Hepatic stellate cell (primary cell): ENCODE data around the gene TRAPPC8.
"Not testable (repeated sequence)": the region's sequence is repeated elsewhere in the genome, so short reads cannot be mapped to it uniquely, and the experiment has no call there.

Source experiments
- DNase-seq: peaks from one replicate; pipeline ENCODE4 v3.0.0; 2011; ENCODE audit warnings: low spot score

TRAPPC8 gene, protein sequence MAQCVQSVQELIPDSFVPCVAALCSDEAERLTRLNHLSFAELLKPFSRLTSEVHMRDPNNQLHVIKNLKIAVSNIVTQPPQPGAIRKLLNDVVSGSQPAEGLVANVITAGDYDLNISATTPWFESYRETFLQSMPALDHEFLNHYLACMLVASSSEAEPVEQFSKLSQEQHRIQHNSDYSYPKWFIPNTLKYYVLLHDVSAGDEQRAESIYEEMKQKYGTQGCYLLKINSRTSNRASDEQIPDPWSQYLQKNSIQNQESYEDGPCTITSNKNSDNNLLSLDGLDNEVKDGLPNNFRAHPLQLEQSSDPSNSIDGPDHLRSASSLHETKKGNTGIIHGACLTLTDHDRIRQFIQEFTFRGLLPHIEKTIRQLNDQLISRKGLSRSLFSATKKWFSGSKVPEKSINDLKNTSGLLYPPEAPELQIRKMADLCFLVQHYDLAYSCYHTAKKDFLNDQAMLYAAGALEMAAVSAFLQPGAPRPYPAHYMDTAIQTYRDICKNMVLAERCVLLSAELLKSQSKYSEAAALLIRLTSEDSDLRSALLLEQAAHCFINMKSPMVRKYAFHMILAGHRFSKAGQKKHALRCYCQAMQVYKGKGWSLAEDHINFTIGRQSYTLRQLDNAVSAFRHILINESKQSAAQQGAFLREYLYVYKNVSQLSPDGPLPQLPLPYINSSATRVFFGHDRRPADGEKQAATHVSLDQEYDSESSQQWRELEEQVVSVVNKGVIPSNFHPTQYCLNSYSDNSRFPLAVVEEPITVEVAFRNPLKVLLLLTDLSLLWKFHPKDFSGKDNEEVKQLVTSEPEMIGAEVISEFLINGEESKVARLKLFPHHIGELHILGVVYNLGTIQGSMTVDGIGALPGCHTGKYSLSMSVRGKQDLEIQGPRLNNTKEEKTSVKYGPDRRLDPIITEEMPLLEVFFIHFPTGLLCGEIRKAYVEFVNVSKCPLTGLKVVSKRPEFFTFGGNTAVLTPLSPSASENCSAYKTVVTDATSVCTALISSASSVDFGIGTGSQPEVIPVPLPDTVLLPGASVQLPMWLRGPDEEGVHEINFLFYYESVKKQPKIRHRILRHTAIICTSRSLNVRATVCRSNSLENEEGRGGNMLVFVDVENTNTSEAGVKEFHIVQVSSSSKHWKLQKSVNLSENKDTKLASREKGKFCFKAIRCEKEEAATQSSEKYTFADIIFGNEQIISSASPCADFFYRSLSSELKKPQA (N-terminal part only)

DNA sequence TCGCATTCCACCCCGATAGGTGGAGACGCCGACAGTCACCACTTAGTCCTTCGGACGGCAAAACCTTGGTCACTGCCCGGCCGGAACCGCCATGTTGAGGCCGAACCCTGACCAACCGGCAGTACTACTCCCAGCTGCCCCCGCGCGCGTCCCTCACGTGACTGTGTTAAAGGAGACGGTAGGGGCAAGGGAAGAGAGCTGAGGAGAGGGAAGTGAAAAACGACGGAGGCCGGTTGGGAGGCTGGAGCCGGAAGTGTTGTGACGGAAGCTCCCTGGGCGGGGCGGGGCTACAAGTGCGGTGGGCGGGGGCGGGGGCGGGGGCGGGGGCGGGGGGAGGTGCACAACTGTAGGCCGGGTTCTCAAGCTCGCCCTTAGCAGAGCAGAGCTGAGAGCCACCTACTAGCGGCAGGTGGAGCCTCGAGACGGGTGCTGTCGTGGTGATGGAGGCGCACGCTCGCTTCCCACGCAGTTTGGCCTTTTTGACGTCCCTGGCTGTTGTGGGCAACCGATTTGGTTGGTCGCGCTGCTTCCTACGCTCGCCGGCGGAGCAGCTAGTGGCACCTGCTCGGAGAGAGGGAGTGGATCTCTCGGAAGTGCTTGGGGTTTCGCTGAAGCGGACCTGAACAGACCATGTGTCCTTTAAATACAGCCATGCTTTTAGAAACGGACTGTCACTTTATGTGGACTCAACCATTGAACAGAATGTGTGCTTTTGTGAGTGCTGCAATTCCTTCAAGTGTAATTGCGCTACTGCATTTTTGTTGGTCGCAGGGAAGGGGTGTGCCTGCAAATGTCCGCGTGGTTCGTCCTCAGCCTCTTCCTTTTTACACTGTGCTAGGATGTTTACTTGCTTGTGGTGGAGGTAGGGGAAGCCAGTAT, at the start of gene TRAPPC8:
TSS of gene TRAPPC8 (minus strand) at position 130 of the 879 bp plus-strand sequence. CDS start 364 bp downstream, outside the sequence.
- DNase-seq, result peak; percentile 97

DNA sequence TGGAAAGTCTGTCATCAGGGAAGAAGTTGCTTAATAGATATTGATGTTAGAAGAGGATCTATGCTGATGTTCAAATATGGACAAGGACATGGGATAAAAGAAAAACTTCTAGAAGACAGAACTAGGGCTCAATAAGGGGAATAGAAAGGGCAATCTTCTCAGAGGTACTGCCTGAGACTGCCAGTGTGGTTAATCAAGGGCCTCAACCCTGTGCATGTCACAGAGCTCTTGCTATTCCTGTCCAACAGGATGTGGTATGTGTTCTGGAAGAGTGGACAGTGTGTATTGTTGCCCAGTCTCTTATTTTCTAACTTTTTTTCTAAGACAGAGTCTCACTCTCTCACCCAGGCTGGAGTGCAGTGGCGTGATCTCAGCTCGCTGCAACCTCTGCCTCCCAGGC, 47.9 kb upstream of the TRAPPC8 start:
- no peak for DNase-seq

DNA sequence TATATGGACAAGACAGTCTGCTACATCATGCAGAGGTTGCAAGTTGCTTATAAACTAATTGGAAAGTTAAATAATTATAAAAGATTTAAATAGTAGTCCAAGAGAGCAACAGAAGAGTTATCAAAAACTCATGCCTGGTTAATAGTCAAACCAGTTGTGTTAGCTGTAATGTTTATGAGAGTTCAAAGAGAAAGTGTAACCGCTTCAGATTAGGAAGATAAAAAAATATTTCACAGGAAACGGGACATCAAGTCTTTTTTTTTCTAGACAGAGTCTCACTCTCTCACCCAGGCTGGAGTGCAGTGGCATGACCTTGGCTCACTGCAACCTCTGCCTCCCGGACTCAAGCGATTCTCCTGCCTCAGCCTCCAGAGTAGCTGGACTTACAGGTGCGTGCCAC, 41.0 kb upstream of the TRAPPC8 start:
- no peak for DNase-seq

DNA sequence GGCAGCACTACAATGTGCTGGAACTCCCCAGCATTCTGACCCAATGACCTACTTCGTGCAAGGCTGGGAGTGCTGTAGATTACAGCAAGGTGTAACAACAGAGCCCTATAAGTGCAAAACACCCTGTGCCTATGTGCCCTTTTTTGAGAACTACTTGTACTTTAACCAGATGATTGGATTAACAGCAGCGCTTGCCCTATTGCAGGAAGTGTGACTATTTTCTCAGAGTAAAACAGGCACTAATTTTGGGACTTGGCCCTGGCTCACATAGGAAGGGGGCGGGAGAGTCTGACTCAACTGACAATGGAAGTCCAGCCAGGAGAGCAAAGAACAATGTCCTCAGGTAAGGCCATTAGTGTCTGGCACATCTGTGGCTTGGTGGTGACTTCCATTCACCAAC, 40.1 kb upstream of the TRAPPC8 start:
- DNase-seq, result no peak

DNA sequence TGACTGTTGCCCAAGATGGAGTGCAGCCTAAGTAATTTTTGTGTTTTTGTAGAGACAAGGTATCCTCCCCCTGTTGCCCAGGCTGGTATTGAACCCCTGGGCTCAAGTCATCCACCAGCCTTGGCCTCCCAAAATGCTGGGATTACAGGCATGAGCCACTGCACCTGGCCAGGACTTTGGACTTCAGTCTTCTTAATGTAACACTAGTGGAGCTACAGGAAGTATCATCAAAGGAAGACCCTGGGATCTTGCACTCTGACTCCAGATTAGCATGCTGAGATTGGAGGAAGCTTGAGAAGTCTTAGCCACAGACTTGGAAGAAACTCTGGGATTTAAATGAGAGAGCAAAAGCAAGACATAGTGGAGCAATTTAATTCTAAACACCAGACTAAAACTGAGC, 37.9 kb upstream of the TRAPPC8 start:
- no peak for DNase-seq

DNA sequence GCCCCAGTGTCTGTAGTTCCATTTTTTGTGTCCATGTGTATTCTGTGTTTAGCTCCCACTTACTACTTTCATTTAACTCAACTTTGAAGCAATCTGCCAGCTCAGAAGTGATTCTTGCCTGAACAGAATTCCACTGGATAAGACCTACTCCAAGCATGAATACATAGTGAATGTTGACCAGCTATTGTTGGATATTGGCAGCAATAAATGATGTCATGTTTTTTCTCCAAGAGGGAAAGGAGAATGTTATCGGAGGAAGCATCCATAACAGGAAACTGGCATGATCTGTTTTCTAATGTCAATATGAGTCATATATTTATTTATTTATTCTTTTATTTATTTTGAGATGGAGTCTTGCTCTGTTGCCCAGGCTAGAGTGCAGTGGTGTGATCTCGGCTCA, 36.8 kb upstream of the TRAPPC8 start:
- no peak for DNase-seq

DNA sequence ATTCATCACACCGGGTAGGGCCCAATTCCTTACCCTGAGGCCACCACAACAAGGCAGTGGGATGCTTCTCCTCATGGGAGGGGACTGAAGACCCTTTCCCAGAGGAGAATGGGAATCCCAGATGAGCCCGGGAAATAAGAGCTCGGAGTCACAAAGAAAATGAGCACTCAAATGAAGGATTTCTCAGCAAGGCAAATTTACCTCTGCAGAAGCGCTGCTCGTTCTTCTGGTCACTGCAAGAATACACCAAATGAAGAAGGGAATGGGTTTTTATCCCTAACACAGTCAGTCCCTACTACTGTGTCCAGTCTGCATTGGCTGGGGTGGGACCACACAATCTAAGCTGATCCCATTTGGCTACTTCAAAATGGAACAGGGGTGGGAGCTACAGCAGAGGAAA, 35.7 kb upstream of the TRAPPC8 start:
- no peak for DNase-seq

DNA sequence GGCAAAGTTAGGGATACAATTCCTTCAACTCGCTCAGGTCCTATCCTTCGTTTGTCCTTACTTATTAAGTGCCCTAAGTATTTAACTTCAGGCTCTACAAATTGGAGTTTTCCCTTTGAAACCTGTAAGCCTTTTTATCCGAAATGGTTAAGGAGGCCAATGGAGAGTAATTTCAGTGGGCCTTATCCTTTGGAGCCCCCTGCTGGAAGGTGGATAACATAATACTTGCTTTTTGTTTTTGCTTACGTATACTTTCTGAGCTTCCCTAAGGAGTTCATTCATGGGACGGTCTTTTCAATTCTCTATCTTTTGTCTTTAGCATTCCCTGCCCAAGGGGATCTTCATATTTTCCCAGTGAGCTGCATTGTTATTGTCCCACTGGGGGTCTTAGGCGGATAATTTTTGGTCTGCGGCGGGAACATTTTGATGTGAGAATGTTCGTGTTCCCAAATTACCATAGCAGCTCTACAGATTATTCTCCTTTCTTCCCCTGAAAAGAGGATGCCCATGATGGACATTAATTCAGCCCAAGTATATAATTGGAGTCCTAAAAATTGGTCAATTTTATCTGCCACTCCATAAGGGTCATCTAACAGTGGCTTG, 34.4 kb upstream of the TRAPPC8 start:
- peak; percentile 27 for DNase-seq

DNA sequence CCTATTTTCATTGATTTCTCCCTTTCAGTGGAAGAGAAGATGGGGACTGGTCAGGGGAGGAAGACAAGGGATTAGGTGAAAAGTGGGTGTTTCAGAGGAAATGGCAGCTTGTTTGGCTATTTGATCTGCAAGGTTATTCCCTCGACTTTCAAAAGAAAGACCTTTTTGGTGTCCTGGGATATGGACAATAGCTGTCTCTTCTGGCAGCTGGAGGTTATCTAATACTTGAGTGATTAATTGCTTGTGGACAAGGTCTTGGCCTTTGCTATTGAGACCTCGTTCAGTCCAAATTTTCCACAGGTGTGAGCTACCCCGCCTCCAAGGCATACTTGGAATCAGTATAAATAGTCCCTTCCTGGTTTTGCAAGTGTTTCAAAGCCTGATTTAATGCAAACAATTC, 33.3 kb upstream of the TRAPPC8 start:
- no peak for DNase-seq

DNA sequence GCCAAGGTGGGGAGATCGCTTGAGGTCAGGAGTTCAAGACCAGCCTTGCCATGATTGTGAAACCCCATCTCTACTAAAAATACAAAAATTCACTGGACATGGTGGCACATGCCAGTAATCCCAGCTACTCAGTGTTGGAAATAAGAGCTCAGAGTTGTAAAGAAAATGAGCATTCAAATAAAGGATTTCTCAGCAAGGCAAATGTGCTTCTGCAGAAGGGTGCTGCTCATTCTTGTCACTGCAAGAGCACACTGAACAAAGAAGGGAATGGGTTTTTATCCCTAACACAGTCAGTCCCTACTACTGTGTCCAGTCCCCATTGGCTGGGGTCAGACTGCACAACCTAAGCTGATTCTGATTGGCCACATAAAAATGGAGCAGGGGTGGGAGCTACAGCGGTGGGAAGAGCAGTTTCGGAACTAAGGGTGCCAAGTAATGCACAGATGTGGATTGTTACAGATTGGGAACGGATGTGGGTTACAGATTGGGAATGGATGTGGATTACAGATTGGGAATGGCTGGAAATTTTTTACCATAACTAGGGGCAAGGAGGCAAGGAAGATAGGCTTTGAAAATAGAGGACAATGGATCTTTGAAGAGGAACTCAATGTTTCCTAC, 31.1 kb upstream of the TRAPPC8 start:
- no peak for DNase-seq

DNA sequence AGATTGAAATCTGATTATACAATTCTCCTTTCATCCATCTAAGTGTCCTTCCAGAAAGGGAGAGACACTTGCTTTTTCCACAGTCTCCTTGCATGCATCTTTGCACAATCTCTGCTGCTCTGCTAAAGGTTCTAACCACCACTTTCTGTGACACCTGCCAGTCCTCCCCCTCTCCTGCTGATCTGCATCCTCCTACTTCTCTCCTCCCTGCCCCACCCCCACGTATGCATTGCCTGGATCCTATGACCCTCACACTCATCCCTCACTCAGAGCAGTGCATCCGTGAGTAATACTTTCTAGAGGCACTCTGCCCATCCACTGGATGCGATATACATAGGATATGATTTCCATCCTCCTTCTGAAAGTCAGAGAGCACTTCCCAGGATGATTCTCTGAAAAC, 27.7 kb upstream of the TRAPPC8 start:
- no peak for DNase-seq

DNA sequence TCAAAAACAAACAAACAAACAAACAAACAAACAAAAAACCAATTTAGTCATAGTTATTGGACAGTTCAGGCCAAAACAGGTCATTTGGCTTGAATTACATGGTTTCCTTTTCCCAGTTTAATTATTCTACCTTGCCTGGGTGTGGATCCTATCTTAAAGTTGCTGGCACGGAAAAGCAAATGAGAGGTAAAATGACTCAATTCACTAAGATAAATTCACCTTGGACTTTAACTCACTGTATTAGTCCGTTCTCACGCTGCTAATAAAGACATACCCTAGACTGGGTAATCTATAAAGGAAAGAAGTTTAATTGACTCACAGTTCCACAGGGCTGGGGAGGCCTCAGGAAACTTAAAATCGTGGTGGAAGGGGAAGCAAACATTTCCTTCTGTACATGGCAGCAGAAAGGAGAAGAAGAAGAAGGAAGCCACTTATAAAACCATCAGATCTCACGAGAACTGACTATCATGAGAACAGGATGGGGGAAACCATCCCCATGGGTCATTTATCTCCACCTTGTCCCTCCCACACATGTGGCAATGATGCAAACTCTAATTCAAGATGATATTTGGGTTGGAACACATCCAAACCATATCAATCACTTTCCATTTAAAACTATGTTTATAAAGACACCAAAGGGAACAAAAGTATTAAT, 22.5 kb upstream of the TRAPPC8 start:
- DNase-seq, result no peak

DNA sequence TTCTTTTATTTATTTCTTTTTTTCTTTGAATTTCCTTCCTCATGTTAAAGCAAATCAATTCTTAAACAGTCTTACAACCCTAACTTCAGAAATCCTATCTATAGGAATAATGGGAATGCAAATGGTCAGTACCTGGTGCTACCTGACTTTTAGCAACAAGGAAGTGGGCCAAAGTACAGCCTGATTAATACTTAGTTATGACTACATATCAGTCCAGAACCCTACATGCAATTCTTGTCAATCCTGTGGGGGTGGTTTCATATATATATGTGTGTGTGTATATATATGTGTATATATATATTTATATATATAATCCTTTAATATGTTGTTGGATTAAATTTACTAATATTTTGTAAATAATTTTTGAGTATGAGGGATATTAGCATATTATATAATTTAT, 14.8 kb upstream of the TRAPPC8 start:
- DNase-seq, result no peak

DNA sequence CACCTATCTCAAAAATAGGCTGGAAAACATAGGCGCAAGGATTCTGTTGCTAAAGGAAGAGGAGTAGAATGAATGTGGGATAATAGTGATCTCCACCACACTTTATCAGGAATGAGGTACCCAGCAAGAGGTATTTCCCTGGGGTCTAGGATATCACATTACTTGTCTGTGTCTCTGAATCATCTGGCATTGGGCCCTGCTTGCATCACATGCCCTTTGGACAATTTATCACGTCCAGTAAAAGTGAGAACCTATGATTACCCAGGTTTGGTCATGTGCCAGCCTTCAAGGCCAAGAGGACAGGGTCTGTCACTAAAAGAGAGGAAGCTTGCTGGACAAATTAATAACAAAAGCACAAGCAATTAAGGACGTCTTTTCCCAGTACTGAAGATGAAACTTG, 11.4 kb upstream of the TRAPPC8 start:
- DNase-seq, result no peak

DNA sequence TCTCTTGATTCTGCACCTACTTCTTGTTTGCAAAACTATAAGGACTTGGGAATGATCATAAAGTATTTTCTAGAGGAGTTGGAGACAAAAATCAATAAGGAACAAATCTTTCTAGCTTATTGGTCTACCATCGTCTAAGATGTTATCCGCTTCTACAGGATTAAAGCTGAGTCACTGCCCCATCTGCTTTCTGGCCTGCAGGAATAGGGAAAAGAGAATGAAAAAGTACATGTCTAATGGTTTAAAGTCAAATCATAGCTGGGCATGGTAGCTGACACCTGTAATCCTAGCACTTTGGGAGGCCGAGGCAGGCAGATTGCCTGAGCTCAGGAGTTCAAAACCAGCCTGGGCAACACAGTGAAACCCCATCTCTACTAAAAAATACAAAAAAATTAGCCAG, 10.8 kb upstream of the TRAPPC8 start:
- not testable (repeated sequence) for DNase-seq

DNA sequence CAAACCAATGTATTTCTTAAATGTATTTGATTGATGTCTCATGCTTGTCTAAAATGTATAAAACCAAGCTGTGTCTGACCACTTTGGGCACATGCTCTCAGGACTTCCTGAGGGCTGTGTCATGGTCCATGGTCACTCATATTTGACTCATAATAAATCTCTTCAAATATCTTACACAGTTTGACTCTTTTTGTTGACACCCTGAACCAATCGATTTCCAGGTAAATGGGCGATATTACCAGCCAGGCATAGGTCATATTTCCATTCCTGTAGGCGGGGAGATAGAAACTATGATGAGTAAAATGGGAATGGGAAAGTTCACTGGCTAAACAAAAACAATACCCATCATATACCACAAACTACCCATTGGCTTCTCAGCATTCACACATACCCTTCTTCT, 9.3 kb upstream of the TRAPPC8 start:
- DNase-seq, result no peak

DNA sequence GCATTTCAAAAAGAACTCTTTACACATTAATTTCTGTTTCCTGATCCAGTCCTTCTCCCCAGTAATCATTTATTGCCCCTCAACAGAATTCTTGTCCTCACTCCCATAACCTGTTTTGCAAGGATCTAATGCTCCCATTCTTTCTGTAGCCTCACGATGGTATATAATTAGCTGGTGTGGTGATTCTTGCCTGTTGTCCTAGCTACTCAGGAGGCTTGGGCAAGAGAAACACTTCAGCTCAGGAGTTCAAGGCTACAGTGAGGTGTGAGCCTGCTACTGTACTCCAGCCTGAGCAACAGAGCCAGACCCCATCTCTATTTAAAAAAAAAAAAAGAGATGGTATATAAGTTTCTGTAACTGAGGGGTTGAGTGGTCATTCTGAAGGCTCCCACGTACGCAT, 7.7 kb upstream of the TRAPPC8 start:
- DNase-seq, result no peak

DNA sequence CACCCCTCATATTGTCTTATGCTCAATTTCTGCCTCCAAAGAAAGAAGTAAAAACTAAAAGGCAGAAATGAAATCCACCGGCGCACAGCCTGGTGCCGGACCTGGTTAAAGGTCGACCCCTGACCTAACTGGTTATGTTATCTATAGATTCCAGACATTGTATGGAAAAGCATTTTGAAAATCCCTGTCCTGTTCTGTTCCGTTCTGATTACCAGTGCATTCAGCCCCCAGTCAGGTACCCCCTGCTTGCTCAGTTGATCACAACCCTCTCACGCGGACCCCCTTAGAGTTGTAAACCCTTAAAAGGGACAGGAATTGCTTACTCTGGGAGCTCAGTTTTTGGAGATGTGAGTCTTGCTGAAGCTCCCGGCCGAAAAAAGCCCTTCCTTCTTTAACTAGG, 5.4 kb upstream of the TRAPPC8 start:
- DNase-seq, result not testable (repeated sequence)

DNA sequence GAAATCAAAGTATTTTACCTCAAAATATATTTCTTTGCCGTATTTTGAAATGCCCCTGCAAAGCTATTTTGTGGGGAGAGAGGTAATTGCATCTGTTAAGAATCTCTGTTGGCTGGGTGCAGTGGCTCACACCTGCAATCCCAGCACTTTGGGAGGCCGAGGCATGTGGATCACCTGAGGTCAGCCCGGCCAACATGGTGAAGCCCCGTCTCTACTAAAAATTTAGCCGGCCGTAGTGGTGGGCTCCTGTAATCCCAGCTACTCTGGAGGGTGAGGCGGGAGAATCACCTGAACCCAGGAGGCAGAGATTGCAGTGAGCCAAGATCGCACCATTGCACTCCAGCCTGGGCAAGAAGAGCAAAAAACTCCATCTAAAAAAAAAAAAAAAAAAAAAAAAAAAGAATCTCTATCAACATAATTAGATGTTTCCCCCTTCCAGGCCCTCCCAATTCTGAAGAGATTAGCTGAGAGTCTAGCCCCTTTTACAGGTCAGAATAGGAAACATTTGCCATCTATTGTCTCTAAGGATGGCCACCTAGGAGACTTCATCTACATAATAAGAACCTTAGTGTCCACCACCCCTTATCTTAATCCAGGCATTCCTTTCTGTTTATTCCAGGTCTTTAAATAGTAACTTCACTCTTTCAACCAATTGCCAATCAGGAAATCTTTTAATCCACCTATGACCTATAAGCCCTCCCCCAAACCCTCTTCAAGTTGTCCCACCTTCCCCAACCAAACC, 3.5 kb upstream of the TRAPPC8 start:
- no peak for DNase-seq
